A673 (cell line): Measurements from ENCODE around the gene GNAZ. TPM values are rescaled to one million over a fixed set of nuclear protein-coding genes. Genes with fewer than 3 reads are reported as not detected.

Source experiments
- BruUV-seq: library from RNA; stranded (reverse); fragments of 400-500 nt; replicated peaks from 2 replicates; lab custom pipeline; 2021; lab: Mats Ljungman, UMichigan
- CTCF ChIA-PET: fragments of 300-600 bp; sonication (Branson Sonifier 250); formaldehyde crosslinking; loops from one replicate; lab custom pipeline; 2022; ENCODE audit warnings: antibody characterized with exemption; lab: Charles Lee
- POLR2A ChIA-PET: fragments of 300-600 bp; sonication (Branson Sonifier 250); formaldehyde crosslinking; loops from one replicate; lab custom pipeline; 2022; ENCODE audit warnings: antibody characterized with exemption; ENCODE audit not compliant: low non-redundant PET; lab: Charles Lee
- DNase-seq: peaks from one replicate; pipeline ENCODE4 v3.0.0-alpha.2; 2015; ENCODE audit warnings: low spot score
- H3K27ac ChIP-seq: fragments of 200-600 bp; sonication (generic); 2 replicates; pipeline ENCODE4 v1.5.1; 2016; ENCODE audit warnings: mixed run types, low read depth, mild to moderate bottlenecking, mixed read lengths, antibody characterized with exemption, low read length; ENCODE audit not compliant: poor library complexity, severe bottlenecking
- H3K27me3 ChIP-seq: fragments of 200-600 bp; sonication (generic); replicated peaks from 2 replicates; pipeline ENCODE4 v1.6.1; 2017; ENCODE audit warnings: mixed run types, low read depth, mild to moderate bottlenecking, mixed read lengths, antibody characterized with exemption, low read length; ENCODE audit not compliant: insufficient read depth, poor library complexity
- H3K36me3 ChIP-seq: fragments of 200-600 bp; sonication (generic); 2 replicates; pipeline ENCODE4 v1.6.1; 2016; ENCODE audit warnings: mixed run types, mild to moderate bottlenecking, mixed read lengths, antibody characterized with exemption, low read length; ENCODE audit not compliant: insufficient read depth, poor library complexity, severe bottlenecking
- H3K4me1 ChIP-seq: fragments of 200-600 bp; sonication (generic); 2 replicates; pipeline ENCODE4 v1.6.1; 2017; ENCODE audit warnings: mixed run types, mild to moderate bottlenecking, mixed read lengths, antibody characterized with exemption, low read length; ENCODE audit not compliant: insufficient read depth, poor library complexity, severe bottlenecking
- H3K4me3 ChIP-seq: fragments of 200-600 bp; sonication (generic); 2 replicates; pipeline ENCODE4 v1.5.1; 2016; ENCODE audit warnings: low read depth, mixed run types, mild to moderate bottlenecking, mixed read lengths, low read length; ENCODE audit not compliant: poor library complexity, severe bottlenecking
- H3K9me3 ChIP-seq: fragments of 200-600 bp; sonication (generic); 2 replicates; pipeline ENCODE4 v1.6.1; 2016; ENCODE audit warnings: mixed run types, low read depth, mild to moderate bottlenecking, mixed read lengths, antibody characterized with exemption, low read length; ENCODE audit not compliant: poor library complexity, severe bottlenecking
- EZH2 ChIP-seq: fragments of 200-600 bp; sonication (generic); IDR thresholded peaks from 2 replicates; pipeline ENCODE4 v1.6.1; 2017; ENCODE audit warnings: borderline replicate concordance, low read depth, mild to moderate bottlenecking, mixed read lengths, antibody characterized with exemption, low read length; ENCODE audit not compliant: poor library complexity, severe bottlenecking
- intact Hi-C: fragments of 100-400 bp; cut with micrococcal nuclease; formaldehyde crosslinking; loops from one replicate; pipeline ENCODE4 v1.10.0; 2022; ENCODE audit not compliant: unreplicated experiment
- total RNA-seq: library from RNA; stranded (reverse); gene quantifications from 2 replicates; pipeline ENCODE4 v1.2.3, GENCODE V29; 2021
- TF ChIP-seq, protein P1 (sequence below): fragments of 300-800, 200-600 bp; sonication (generic); conservative IDR thresholded peaks from 2 replicates; pipeline ENCODE4 v1.5.1; 2017; ENCODE audit warnings: low read depth, mild to moderate bottlenecking, antibody characterized with exemption, low read length, moderate library complexity, mixed read lengths

Gene GNAZ
- total RNA-seq, 1 experiment from 2014 or later, result 5.1 TPM

DNA sequence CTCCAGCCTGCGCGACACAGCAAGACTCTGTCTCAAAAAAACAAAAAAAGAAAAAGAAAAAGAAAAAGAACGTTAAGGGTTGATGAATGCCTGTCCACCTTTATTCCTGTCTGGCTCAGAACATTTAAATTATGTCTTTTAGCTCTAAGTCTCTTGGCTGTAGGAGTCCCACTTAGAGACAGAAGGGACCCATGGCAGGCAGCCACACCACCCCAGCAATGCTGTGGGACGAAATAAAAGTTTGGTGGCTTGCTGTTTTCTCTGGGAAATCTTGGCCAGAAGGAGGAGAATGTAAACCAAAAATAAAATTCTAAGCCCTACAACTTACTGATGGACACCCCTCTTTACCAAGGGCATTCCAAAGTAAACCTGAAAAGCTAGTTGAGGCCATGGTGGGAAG lies 38.9 kb upstream of the GNAZ start:
- no peaks in the 10 kb centered on the region for H3K9me3 ChIP-seq
- CTCF ChIA-PET, result no interaction called here
- H3K4me3 ChIP-seq, result no peak overlapping the region
- intact Hi-C loops, result no loop called here
- POLR2A ChIA-PET, result no interaction called here
- H3K4me1 ChIP-seq, result peaks cover under 1% of the 10 kb centered on the region
- no peaks in the 10 kb centered on the region for H3K27me3 ChIP-seq
- BruUV-seq, result no TSS peak
- no peak for DNase-seq
- TF ChIP-seq EZH2, result no peak
- TF ChIP-seq, protein P1, sequence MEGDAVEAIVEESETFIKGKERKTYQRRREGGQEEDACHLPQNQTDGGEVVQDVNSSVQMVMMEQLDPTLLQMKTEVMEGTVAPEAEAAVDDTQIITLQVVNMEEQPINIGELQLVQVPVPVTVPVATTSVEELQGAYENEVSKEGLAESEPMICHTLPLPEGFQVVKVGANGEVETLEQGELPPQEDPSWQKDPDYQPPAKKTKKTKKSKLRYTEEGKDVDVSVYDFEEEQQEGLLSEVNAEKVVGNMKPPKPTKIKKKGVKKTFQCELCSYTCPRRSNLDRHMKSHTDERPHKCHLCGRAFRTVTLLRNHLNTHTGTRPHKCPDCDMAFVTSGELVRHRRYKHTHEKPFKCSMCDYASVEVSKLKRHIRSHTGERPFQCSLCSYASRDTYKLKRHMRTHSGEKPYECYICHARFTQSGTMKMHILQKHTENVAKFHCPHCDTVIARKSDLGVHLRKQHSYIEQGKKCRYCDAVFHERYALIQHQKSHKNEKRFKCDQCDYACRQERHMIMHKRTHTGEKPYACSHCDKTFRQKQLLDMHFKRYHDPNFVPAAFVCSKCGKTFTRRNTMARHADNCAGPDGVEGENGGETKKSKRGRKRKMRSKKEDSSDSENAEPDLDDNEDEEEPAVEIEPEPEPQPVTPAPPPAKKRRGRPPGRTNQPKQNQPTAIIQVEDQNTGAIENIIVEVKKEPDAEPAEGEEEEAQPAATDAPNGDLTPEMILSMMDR, result no peak
- no peak overlapping the region for H3K27ac ChIP-seq
- H3K36me3 ChIP-seq, result no peaks in the 10 kb centered on the region

DNA sequence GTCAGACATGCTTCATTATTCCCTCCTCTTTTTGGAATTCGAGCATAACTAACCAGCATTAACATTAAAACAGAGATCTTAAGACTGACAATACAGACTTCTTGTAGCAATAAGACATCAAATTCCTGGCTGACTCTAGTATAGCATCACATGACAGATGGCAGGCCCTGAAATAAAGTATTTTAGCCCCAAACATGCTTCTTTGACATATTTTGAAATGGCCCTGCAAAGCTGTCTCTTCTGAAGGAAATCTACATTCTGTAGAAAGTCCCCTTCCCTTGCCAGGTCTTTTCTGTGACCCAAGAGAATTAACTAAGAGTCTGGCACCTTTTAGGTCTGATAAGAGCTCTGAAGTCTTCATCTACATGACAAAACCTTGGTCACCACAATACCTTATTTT lies 38.5 kb upstream of the GNAZ start:
- Histone ChIP-seq H3K27ac (no peak overlapping the region), H3K36me3 (no peaks in the 10 kb centered on the region), H3K4me1 (peaks cover 4% of the 10 kb centered on the region), H3K9me3 (no peaks in the 10 kb centered on the region), H3K4me3 (no peak overlapping the region), H3K27me3 (no peaks in the 10 kb centered on the region)
- ChIA-PET CTCF (no interaction called here), POLR2A (no interaction called here)
- BruUV-seq, result no TSS peak
- no peak for DNase-seq
- TF ChIP-seq EZH2, result no peak
- TF ChIP-seq, protein P1, result no peak
- intact Hi-C loops, result no loop called here

DNA sequence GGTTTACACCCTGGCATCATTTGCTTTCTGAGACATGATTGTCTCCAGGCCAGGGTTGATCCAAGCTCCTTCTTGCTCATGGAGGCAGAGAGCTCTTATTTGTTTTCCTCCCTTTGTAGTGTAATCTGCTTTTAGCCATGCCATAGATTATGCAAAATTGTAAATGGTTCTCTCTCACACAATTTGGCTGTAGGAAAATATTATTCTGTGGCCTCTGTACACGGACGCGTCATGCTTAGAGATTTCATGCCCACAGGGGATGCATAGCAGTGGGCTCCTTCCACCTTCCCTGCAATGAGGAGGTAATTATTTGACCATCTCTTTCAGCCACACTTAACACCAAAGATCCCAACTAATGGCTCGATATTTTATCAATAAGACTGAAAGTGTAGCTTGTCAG lies 37.7 kb upstream of the GNAZ start:
- CTCF ChIA-PET, result no interaction called here
- H3K27me3 ChIP-seq, result no peaks in the 10 kb centered on the region
- TF ChIP-seq EZH2, result no peak
- TF ChIP-seq, protein P1, result no peak
- no peak overlapping the region for H3K27ac ChIP-seq
- peaks cover 9% of the 10 kb centered on the region for H3K4me1 ChIP-seq
- no peaks in the 10 kb centered on the region for H3K36me3 ChIP-seq
- no TSS peak for BruUV-seq
- POLR2A ChIA-PET, result no interaction called here
- intact Hi-C loops, result no loop called here
- H3K9me3 ChIP-seq, result no peaks in the 10 kb centered on the region
- no peak for DNase-seq
- no peak overlapping the region for H3K4me3 ChIP-seq
